ENCODE results near the gene GARIN1A.
"Not testable (repeated sequence)": the region's sequence is repeated elsewhere in the genome, so short reads cannot be mapped to it uniquely, and the experiment has no call there.

The GARIN1A gene

DNA sequence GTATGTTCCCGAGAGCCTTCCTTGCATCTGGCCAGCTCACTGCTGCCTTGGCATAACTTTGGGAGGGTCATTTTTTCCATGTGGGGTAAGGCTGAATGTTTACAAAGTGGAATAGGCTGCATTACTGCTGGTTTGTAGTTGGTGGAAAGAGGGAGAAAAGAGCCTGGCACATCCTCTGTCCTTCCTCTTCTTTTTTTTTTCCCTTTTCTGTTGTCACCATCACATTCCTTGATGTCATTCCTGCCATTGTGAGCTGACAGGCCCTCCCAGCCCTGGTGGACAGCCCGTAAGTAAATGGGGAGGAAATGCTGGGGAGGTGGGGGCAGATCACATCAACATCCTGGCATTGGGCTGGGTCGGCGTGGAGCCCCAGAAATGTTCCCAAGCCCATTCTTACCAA, at the start of gene GARIN1A:
Gene GARIN1A, plus strand, starts transcription at position 301 of the 400 bp plus-strand sequence. CDS start 106 bp downstream, outside the sequence.
- no peak for DNase-seq (ENCODE audit: low read depth)

DNA sequence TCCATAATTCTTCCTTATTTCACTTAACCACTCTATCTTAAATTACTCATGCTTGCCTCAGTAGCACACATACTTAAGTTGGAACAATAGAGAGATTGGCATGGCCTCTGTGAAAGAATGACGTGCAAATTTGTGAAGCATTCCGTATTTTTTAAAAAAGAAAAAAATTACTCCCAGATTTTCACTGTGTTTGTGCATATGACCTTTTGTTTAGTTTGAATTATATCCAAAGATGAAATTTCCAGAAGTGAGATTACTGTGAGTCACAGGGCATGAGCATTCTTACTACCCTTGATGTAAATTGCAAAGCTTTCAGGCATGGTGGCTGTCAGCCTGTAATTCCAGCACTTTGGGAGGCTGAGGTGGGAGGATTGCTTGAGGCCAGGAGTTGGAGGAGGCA, 45.0 kb upstream of the GARIN1A start:
- peak; percentile 27 for DNase-seq (ENCODE audit: low read depth)

DNA sequence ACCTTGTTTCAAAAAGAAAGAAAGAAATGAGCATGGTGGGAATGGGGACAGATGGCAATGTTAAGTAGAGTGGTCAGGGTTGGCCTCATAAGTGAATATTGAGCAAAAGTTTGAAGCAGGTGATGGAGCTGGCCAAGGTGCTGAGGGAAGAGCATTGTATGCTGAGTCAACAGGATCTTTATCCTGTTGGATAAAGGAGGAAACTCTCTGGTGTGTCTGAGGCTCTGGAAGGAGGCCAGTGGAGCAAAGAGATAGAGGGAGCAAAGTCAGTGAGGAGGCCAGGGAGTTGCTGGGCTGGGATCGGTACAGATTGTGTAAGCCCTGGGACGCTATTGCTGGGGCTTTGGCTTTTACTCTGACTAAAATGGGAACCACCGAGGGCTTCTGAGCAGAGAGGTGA, 38.2 kb upstream of the GARIN1A start:
- not testable (repeated sequence) for DNase-seq (ENCODE audit: low read depth)

DNA sequence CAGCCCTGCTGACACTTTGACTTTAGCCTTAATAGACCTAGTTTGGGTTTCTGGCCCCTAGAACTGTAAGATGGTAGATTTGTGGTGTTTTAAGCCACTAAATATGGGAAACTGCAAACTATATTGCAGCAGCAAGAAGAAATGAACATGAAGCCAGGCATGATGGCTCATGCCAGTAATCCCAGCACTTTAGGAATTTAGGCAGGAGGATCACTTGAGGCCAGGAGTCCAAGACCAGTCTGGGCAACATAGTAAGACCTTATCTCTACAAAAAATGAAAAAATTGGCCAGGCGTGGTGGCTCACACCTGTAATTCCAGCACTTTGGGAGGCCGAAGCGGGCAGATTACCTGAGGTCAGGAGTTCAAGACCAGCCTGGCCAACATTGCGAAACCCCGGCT, 26.9 kb upstream of the GARIN1A start:
- DNase-seq (ENCODE audit: low read depth): not testable (repeated sequence)

DNA sequence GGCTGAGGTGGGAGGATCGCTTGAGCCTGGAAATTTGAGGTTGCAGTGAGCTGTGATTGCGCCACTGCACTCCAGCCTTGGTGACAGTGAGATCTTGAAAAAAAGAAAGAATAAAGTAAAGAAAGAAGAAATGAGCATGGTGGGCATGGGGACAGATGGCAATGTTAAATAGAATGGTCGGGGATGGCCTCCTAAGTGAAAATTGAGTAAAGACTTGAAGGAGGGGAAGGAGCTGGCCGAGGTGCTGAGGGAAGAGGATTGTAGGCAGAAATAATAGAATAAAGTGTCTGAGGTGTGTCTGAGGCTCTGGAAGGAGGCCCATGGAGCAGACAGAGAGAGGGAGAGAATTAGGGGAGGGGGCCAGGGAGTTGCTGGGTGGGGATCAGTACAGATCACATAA, 26.2 kb upstream of the GARIN1A start:
- DNase-seq (ENCODE audit: low read depth): not testable (repeated sequence)

DNA sequence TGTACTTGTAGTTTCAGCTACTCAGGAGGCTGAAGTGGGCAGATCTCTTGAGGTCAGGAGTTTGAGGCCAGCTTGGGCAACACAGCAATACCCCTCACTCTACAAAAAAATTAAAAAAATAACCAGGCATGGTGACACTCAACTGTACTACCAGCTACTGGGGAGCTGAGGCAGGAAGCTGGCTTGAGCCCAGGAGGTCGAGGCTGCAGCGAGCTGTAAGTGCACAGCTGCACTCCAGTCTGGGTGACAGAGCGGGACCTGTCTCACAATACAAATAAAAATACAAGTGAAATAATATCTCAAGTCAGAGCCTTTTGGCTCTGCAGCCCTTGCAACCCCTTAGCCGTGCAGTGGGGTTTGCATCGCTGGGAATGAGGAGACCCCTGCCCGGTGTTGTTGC, 25.2 kb upstream of the GARIN1A start:
- DNase-seq (ENCODE audit: low read depth): not testable (repeated sequence)

DNA sequence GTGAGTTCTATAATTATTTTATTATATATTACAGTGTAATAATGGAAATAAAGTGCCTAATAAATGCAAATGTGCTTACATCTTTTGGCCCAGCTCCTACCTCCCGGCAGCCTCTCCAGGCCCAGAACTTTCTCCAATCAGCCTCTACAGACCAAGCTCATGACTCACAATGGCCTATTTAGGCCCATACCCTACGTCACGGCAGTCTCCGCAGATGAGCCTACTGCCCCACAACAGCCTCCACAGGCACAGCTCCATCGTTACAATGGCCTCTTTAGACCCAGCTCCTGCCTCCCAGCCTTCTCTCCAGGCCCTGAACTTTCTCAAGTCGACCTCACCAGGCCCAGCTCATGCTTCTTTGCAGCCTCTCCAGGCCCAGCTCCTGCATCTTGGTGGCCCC, 21.0 kb upstream of the GARIN1A start:
- DNase-seq (ENCODE audit: low read depth): not testable (repeated sequence)

DNA sequence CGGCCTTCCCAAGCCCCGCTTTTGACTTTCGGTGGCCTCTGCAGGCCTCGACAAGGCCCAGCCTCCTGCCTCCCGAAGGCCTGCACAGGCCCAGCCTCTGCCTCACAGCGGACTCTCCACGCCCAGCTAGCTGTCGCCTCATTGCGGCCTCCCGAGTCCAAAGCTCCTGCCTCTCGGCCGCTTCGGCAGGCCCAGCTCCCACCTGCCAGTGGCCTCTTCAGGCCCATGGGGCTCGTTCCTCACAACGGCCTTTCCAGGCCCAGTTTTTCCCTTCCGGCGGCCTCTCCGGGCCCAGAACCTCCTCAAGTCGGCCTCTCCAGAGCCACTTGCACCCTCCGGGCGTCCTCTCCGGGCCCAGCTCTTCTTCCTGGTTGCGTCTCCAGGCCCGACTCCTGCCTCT, 19.5 kb upstream of the GARIN1A start:
- DNase-seq (ENCODE audit: low read depth): not testable (repeated sequence)

DNA sequence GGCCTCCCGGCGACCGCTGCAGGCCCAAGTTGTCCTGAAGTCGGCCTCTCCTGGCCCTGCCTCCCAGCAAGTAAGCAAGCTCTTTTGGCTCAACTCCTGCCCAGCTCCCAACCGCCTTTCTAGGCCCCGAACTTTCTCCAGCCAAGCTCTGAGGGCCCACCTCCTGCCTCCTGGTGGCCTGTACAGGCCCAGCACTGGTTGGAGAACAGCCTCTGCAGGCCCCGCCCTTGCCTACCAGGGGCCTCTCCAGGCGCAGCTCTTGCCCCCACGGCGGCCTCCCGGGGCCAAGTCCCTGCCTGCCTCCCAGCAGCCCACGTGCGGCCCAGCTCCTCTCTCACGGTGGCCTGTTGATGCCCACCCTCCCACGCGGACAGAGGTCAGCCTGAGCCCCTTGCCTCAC, 18.9 kb upstream of the GARIN1A start:
- DNase-seq (ENCODE audit: low read depth): not testable (repeated sequence)

DNA sequence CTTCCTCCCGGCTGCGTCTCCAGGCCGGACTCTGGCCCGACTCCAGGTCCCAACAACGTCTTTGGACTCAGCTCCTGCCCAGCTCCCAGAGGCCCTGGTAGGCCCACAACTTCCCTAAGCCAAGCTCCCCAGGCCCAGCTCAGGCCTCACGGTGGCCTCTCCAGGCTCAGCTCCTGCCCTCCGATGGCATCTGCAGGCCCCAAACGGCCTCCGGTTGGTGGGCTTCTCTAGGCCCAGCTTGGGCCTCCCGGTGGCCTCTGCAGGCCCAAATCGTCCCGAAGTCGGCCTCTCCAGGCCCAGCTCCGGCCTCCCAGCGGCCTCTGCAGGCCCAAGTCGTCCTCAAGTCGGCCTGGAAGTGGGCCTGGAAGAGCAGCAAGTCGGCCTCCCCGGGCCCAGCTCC, 18.0 kb upstream of the GARIN1A start:
- DNase-seq (ENCODE audit: low read depth): not testable (repeated sequence)

DNA sequence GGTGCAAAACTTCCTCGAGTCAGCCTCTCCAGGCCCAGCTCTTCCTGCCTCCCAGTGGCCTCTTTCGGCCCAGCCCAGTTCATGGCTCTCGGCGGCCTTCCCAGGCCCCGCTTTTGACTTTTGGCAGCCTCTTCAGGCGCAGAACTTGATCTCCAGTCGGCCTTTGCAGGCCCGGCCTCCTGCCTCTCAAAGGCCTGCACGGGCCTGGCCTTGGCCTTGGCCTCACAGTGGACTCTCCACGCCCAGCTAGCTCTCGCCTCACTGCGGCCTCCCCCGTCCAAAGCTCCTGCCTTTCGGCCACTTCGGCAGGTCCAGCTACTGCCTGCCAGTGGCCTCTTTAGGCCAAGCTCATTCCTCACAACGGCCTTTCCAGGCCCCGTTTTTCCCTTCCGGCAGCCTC, 17.6 kb upstream of the GARIN1A start:
- DNase-seq (ENCODE audit: low read depth): not testable (repeated sequence)

DNA sequence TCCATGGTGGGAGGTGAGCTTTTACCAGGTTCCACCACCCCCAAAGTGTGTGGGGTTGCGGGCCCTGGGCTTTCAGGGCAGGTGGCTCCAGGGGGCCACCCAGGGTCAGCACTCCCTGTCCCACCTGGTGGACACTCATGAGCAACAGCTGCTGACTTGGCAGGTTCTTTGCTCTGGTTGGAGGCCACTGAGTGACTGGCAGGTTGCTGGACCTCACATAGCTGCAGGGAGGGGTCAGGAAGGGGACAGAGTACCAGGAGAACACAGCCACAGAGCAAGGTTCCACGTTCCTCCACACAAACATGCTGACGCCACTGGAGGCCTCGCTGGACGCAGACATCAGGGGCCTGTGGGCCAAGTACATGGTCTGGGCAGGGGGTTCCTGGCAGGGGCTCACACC, 13.7 kb upstream of the GARIN1A start:
- DNase-seq (ENCODE audit: low read depth): not testable (repeated sequence)

DNA sequence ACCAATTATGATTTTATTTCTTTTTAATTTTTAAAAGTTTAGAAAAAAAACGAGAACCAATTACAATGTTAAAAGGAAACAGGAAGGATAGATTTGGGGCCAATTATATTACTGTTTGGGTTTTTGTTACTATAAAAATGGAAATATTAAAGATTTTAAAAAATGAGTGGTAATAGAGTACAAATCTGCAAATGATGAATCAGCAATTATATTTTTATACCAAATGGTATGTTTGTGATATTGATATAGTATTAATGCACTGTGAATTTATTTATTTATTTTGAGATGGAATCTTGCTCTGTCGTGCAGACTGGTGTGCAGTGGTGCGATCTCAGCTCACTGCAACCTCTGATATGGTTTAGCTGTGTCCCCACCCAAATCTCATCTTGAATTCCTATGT, 11.5 kb upstream of the GARIN1A start:
- no peak for DNase-seq (ENCODE audit: low read depth)

DNA sequence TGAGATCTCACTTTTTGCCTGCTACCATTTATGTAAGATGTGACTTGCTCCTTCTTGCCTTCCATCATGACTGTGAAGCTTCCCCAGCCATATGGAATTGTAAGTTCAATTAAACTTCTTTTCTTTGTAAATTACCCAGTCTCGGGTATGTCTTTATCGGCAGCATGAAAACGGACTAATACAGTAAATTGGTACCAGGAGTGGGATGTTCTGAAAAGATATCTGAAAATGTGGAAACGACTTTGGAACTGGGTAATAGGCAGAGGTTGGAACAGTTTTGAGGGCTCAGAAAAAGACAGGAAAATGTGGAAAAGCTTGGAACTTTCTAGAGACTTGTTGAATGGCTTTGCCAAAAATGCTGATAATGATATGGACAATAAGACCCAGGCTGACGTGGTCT, 10.6 kb upstream of the GARIN1A start:
- no peak for DNase-seq (ENCODE audit: low read depth)

DNA sequence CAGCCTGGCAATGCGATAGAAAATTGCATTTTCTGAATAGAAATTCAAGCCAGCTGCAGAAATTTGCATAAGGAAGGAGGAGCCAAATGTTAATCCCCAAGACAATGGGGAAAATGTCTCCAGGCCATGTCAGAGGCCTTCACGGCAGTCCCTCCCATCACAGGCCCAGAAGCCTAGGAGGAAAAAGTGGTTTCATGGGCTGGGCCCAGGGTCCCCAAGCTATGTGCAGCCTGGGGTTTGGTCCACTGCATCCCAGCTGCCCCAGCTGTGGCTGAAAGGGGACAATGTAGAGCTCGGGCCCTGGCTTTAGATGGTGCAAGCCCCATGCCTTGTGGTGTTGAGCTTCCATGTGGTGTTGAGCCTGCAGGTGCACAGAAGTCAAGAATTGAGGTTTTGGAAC, 10.0 kb upstream of the GARIN1A start:
- DNase-seq (ENCODE audit: low read depth): no peak

DNA sequence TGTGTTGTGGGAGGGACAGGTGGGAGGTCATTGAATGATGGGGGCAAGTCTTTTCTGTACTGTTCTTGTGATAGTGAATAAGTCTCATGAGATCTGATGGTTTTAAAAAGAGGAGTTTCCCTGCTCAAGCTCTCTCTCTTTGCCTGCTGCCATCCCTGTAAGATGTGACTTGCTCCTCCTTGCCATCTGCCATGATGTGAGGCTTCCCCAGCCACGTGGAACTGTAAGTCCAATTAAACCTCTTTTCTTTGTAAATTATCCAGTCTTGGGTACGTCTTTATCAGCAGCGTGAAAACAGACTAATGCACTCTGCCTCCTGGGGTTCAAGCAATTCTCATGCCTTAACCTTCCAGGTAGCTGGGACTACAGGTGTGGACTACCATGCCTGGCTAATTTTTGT, 8.9 kb upstream of the GARIN1A start:
- DNase-seq (ENCODE audit: low read depth): not testable (repeated sequence)

DNA sequence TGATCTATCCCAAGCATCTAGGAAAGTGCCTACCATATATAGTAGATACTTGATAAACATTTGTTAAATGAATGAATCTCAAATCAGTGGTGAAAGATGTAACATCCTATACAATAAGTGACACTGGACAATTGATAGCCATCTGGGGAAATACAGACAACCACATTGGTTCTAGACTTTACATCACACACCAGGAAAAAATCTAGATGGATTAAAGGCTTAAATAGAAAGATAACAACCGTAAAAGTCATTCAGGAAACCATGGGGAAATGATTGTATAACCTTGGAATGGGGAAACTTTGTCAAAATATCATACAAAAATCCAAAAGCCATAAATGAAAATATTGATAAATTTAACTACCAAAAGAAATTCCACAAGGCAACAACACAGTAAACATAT, 7.0 kb upstream of the GARIN1A start:
- peak; percentile 71 for DNase-seq (ENCODE audit: low read depth)

DNA sequence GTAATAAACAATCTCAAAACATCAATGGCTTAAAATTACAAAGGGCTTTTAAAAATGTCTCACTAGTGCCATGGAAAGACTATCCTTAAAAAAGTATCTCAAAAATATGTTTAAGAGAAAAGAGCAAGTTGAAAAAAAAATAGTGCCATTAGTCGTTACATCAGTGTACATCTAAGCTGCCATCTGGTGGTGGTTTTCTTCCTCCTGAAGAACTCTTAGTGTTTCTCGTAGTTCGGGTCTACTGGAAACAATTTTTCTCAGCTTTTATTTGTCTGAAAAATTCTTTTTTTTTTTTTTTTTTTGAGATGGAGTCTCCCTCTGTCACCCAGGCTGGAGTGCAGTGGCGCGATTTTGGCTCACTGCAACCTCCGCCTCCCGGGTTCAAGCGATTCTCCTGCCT, 5.9 kb upstream of the GARIN1A start:
- peak; percentile 49 for DNase-seq (ENCODE audit: low read depth)

DNA sequence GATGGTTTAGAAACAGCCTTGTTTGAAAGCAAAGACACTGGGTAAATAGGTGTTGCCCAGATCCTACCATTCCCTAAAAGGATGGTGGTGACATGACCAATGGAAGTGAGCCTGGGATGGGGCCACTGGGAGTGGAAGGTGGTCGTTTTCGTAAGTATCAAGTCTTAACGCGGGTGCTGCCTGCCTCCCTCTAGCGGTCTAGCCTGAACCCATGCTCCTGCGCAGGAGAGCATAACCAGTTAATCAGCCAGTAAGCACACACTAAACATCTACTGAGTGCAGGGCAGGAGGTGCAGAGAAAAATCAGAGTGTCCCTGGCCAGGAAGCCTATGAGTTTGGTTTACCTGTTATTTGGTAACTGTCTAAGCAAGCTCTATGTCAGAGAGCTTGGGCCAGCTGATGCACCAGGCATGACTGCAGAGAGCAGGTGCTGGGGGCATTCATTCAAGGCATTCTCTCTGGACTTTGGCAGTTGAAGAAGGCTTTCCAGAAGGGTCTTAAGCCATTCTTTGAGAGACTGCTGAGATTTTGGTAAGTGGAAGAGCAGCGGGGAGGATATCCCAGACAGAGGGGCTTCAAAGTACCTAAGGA, 930 bp downstream of the GARIN1A start:
- peak; percentile 45 for DNase-seq (ENCODE audit: low read depth)

DNA sequence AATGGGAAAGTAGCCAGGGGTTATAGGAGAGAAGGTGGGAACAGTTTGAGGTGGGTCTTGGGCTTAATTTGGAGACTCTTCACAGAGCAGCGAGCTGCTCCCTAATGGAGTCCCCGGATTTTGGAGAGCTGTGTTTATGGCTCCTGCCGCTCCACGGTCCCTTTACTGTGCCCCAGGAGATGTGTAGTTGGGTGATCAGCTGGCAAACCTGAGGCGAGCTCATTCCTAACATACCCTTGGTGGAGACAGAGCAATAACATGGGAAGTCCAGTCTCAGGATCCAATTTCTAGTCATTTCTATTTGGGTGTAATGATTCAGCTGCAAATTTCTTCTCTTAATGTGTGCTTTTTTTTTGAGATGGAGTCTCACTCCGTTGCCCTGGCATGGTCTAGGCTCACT, 1.5 kb downstream of the GARIN1A start:
- DNase-seq (ENCODE audit: low read depth): no peak

DNA sequence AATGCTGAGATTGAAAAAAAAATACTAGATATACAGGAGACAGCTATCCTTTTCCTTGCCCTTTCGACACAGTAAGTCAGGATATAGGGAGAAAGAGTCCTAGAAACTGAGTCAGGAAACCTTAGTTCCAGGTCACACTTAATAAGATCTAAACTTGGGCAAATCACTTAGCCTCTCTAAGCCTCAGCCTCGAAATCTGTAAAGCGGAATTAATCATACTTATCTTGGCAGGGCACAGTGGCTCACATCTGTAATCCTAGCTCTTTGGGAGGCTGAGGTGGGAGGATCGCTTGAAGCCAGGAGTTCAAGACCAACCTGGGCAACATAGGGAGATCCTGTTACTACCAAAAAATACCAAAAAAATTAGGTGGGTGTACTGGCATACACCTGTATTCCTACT, 4.6 kb downstream of the GARIN1A start:
- no peak for DNase-seq (ENCODE audit: low read depth)

DNA sequence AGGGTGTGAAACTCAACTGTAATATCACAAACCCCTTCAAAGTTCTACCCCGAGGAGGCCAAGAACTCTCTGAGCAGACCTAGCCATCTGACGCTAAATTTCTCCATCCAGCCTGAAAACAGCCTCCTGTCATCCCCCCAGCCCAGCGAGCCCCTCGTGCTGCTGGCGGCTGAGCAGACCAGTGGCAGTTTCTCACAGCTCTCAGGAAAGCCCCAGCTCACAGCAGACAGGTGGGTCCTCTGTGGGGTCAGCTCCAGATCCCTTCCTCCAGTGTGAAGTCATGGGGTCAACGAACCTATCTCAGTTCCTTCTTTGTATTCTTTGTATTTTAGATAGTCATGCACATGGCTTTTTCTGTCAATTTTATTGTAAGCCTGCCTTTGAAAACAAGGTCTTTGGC, 7.8 kb downstream of the GARIN1A start:
- no peak for DNase-seq (ENCODE audit: low read depth)

DNA sequence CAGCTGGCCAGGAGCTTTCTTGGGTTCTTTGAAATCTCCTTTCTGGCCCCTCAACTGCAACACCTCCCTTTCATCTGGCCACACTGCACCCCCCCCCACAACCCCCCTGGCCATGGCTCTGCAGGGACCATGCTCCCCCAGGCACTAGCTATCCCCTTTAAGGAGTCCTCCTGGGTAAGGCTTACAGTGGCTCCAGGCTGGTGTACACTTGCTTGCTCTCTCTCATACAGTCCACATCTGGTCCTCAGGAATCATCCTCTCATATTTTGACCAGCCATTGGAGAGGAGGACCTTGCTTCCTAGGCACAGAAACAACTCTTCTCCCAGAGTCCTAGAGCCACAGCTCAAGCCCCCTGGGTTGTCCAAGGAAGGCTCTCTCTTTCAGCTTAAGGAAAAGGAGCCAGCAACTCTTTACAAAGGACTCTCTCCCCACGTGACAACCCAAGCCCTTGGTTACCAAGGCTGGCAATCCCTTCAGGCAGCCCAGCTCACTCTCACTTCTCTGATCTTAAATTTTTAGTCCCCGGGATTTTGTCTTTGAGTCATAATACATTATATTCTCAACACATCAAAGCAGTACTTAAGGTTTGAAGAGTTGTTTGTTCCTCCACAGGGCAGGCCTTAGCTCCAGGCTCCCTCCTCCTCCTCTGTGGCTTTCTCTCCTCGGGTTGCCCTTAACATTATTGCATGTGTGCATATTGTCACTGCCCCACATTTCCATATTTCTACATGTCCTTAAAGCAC, 9.9 kb downstream of the GARIN1A start:
- DNase-seq (ENCODE audit: low read depth): no peak

DNA sequence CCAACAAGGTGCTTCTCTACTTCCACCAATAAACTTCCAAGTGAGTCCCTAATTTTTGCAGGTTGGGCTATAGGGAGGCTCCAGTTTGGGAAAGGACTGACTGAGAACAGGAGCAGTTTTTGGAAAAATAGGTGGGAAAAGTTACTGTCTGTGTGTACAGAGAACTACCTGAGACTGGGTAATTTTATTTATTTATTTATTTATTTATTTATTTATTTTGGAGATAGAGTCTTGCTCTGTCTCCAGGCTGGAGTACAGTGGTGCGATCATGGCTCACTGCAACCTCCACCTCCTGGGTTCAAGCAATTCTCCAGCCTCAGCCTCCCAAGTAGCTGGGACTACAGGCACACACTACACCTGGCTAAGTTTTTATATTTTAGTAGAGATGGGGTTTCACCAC, 11.2 kb downstream of the GARIN1A start:
- DNase-seq (ENCODE audit: low read depth): not testable (repeated sequence)
